WTC11 (cell line): Measurements from ENCODE around the gene OR2D2. TPM values are rescaled to one million over a fixed set of nuclear protein-coding genes. Genes with fewer than 3 reads are reported as not detected.

Experiments used
- ATAC-seq: fragments of 200-7000 bp; cut with Tn5 transposase; 2 replicates; pipeline ENCODE4 v1.10.0; 2021; ENCODE audit warnings: mild to moderate bottlenecking, moderate library complexity
- CTCF ChIA-PET: fragments of 300-600 bp; sonication (Branson Sonifier 250); formaldehyde crosslinking; loops from one replicate; lab custom pipeline; 2021; ENCODE audit warnings: antibody characterized with exemption; lab: Charles Lee
- POLR2A ChIA-PET: fragments of 350-600 bp; sonication (Branson Sonifier 250); formaldehyde crosslinking; loops from one replicate; lab custom pipeline; 2021; ENCODE audit warnings: antibody characterized with exemption; lab: Charles Lee
- DNase-seq: peaks from one replicate; pipeline ENCODE4 v3.0.0; 2021; ENCODE audit warnings: low spot score
- H3K27ac Mint-ChIP-seq: 2 replicates; pipeline ENCODE4 v1.8.0; 2021; ENCODE audit warnings: mixed read lengths
- H3K27me3 Mint-ChIP-seq: 2 replicates; pipeline ENCODE4 v1.8.0; 2021; ENCODE audit warnings: low read depth, mild to moderate bottlenecking, moderate library complexity, mixed read lengths
- H3K36me3 Mint-ChIP-seq: 2 replicates; pipeline ENCODE4 v1.8.0; 2021; ENCODE audit warnings: mixed read lengths
- H3K4me1 Mint-ChIP-seq: 2 replicates; pipeline ENCODE4 v1.8.0; 2022; ENCODE audit warnings: mixed read lengths
- H3K4me3 Mint-ChIP-seq: 2 replicates; pipeline ENCODE4 v1.8.0; 2021; ENCODE audit warnings: mild to moderate bottlenecking, moderate library complexity, mixed read lengths
- H3K9me3 Mint-ChIP-seq: 2 replicates; pipeline ENCODE4 v1.8.0; 2021; ENCODE audit warnings: mixed read lengths
- AFF4 ChIP-seq: sonication (generic); formaldehyde crosslinking; IDR thresholded peaks from 2 replicates; pipeline ENCODE4 v1.8.1; 2023; ENCODE audit warnings: mild to moderate bottlenecking, missing genetic modification reagents, borderline replicate concordance
- AR ChIP-seq: fragments of 250-450 bp; sonication (Bioruptor Pico); IDR thresholded peaks from 2 replicates; pipeline ENCODE4 v1.9.0; 2021; ENCODE audit warnings: mild to moderate bottlenecking
- ATF2 ChIP-seq: sonication (generic); formaldehyde crosslinking; IDR thresholded peaks from 2 replicates; pipeline ENCODE4 v1.8.1; 2022; ENCODE audit warnings: low read depth, missing genetic modification reagents, borderline replicate concordance
- CDX4 ChIP-seq: fragments of 250-450 bp; sonication (Bioruptor Pico); IDR thresholded peaks from 2 replicates; pipeline ENCODE4 v1.9.0; 2021; ENCODE audit warnings: moderate library complexity, mild to moderate bottlenecking, inconsistent platforms, borderline replicate concordance
- EMX1 ChIP-seq: fragments of 250-450 bp; sonication (Bioruptor Pico); IDR thresholded peaks from 2 replicates; pipeline ENCODE4 v1.8.0; 2021; ENCODE audit warnings: mild to moderate bottlenecking
- ETV6 ChIP-seq: sonication (generic); formaldehyde crosslinking; IDR thresholded peaks from 2 replicates; pipeline ENCODE4 v1.8.1; 2022; ENCODE audit warnings: mild to moderate bottlenecking, missing genetic modification reagents
- GRHL2 ChIP-seq: fragments of 250-450 bp; sonication (Bioruptor Pico); IDR thresholded peaks from 2 replicates; pipeline ENCODE4 v1.8.0; 2022; ENCODE audit warnings: mild to moderate bottlenecking, moderate library complexity; ENCODE audit not compliant: insufficient replicate concordance, severe bottlenecking
- IRF1 ChIP-seq: sonication (generic); formaldehyde crosslinking; IDR thresholded peaks from 2 replicates; pipeline ENCODE4 v1.8.0; 2023; ENCODE audit warnings: missing genetic modification reagents
- NFYB ChIP-seq: sonication (generic); formaldehyde crosslinking; conservative IDR thresholded peaks from 2 replicates; pipeline ENCODE4 v1.8.0; 2022; ENCODE audit warnings: low read depth, missing genetic modification reagents
- NR3C1 ChIP-seq: sonication (generic); formaldehyde crosslinking; conservative IDR thresholded peaks from 2 replicates; pipeline ENCODE4 v1.8.1; 2023; ENCODE audit warnings: low read depth, mild to moderate bottlenecking, missing genetic modification reagents
- RELA ChIP-seq: sonication (generic); formaldehyde crosslinking; IDR thresholded peaks from 2 replicates; pipeline ENCODE4 v1.8.1; 2022; ENCODE audit warnings: missing genetic modification reagents, mild to moderate bottlenecking, borderline replicate concordance
- SP1 ChIP-seq: sonication (generic); formaldehyde crosslinking; conservative IDR thresholded peaks from 2 replicates; pipeline ENCODE4 v1.8.1; 2022; ENCODE audit warnings: missing genetic modification reagents
- TCF7 ChIP-seq: sonication (generic); formaldehyde crosslinking; IDR thresholded peaks from 2 replicates; pipeline ENCODE4 v1.8.0; 2022; ENCODE audit warnings: mild to moderate bottlenecking, low read depth, missing genetic modification reagents, moderate library complexity
- TP53 ChIP-seq: sonication (generic); formaldehyde crosslinking; IDR thresholded peaks from 2 replicates; pipeline ENCODE4 v1.8.1; 2023; ENCODE audit warnings: mild to moderate bottlenecking, missing genetic modification reagents
- ZNF138 ChIP-seq: sonication (generic); formaldehyde crosslinking; conservative IDR thresholded peaks from 2 replicates; pipeline ENCODE4 v1.8.1; 2022; ENCODE audit warnings: mild to moderate bottlenecking, moderate library complexity, missing genetic modification reagents
- ZNF317 ChIP-seq: sonication (generic); formaldehyde crosslinking; IDR thresholded peaks from 2 replicates; pipeline ENCODE4 v1.8.1; 2023; ENCODE audit warnings: low read depth, mild to moderate bottlenecking, moderate library complexity, missing genetic modification reagents, borderline replicate concordance
- ZNF396 ChIP-seq: fragments of 250-450 bp; sonication (Bioruptor Pico); IDR thresholded peaks from 2 replicates; pipeline ENCODE4 v1.8.0; 2021; ENCODE audit warnings: mild to moderate bottlenecking, moderate library complexity, borderline replicate concordance
- total RNA-seq: library from RNA; stranded (reverse); gene quantifications from 3 replicates; pipeline ENCODE4 v1.2.3, GENCODE V29; 2021
- TF ChIP-seq, protein P1 (sequence below): fragments of 200-600 bp; IDR thresholded peaks from 2 replicates; pipeline ENCODE4 v1.8.0; 2022; ENCODE audit warnings: antibody characterized with exemption
- TF ChIP-seq, protein P2 (sequence below): sonication (generic); formaldehyde crosslinking; IDR thresholded peaks from 2 replicates; pipeline ENCODE4 v1.8.1; 2023; ENCODE audit warnings: mild to moderate bottlenecking, missing genetic modification reagents, moderate library complexity
- TF ChIP-seq, protein P3 (sequence below): sonication (generic); formaldehyde crosslinking; IDR thresholded peaks from 2 replicates; pipeline ENCODE4 v1.8.0; 2023; ENCODE audit warnings: mild to moderate bottlenecking, missing genetic modification reagents

The OR2D2 gene
- total RNA-seq, 1 experiment from 2014 or later, result 0.26 TPM

GRCh38 chr11:6876914-6877313, 15.4 kb downstream of the OR2D2 start (continued):
- no peak for TF ChIP-seq IRF1 (CRISPR knock-in tag)
- TF ChIP-seq ETV6 (CRISPR knock-in tag), result no peak
- TF ChIP-seq ATF2 (CRISPR knock-in tag), result no peak
- TF ChIP-seq EMX1 (CRISPR knock-in tag), result no peak

GRCh38 chr11:6876325-6876724, 16.0 kb downstream of the OR2D2 start, which contains the start of gene OR10A4:
Gene OR10A4 (plus strand): TSS chr11:6876625. CDS start chr11:6876648, 23 bp downstream.
- peaks cover 3% of the 10 kb centered on the region; the same call in 1 of the 2 replicates for H3K27me3 Mint-ChIP-seq
- no peaks in the 10 kb centered on the region for H3K36me3 Mint-ChIP-seq
- DNase-seq (no peak), ATAC-seq (no peak)
- peaks cover 12% of the 10 kb centered on the region for H3K9me3 Mint-ChIP-seq
- H3K27ac Mint-ChIP-seq, result no peak within 1 kb of the TSS
- CTCF ChIA-PET, result no interaction called here
- no peaks in the 10 kb centered on the region for H3K4me1 Mint-ChIP-seq
- H3K4me3 Mint-ChIP-seq, result no peak within 1 kb of the TSS
- POLR2A ChIA-PET, result no interaction called here
- TF ChIP-seq TP53 (CRISPR knock-in tag) (no peak), NFYB (CRISPR knock-in tag) (no peak), ZNF138 (CRISPR knock-in tag) (no peak), AR (CRISPR knock-in tag) (no peak), GRHL2 (CRISPR knock-in tag) (no peak), SP1 (no peak), AFF4 (CRISPR knock-in tag) (no peak), ETV6 (CRISPR knock-in tag) (no peak), ZNF317 (no peak), TCF7 (CRISPR knock-in tag) (no peak), ZNF396 (no peak), RELA (no peak), CDX4 (CRISPR knock-in tag) (no peak), IRF1 (CRISPR knock-in tag) (no peak), NR3C1 (CRISPR knock-in tag) (no peak)
- TF ChIP-seq, protein P1, sequence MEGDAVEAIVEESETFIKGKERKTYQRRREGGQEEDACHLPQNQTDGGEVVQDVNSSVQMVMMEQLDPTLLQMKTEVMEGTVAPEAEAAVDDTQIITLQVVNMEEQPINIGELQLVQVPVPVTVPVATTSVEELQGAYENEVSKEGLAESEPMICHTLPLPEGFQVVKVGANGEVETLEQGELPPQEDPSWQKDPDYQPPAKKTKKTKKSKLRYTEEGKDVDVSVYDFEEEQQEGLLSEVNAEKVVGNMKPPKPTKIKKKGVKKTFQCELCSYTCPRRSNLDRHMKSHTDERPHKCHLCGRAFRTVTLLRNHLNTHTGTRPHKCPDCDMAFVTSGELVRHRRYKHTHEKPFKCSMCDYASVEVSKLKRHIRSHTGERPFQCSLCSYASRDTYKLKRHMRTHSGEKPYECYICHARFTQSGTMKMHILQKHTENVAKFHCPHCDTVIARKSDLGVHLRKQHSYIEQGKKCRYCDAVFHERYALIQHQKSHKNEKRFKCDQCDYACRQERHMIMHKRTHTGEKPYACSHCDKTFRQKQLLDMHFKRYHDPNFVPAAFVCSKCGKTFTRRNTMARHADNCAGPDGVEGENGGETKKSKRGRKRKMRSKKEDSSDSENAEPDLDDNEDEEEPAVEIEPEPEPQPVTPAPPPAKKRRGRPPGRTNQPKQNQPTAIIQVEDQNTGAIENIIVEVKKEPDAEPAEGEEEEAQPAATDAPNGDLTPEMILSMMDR, result no peak
- TF ChIP-seq, protein P2, sequence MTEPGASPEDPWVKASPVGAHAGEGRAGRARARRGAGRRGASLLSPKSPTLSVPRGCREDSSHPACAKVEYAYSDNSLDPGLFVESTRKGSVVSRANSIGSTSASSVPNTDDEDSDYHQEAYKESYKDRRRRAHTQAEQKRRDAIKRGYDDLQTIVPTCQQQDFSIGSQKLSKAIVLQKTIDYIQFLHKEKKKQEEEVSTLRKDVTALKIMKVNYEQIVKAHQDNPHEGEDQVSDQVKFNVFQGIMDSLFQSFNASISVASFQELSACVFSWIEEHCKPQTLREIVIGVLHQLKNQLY (CRISPR knock-in tag), result no peak
- TF ChIP-seq, protein P3, sequence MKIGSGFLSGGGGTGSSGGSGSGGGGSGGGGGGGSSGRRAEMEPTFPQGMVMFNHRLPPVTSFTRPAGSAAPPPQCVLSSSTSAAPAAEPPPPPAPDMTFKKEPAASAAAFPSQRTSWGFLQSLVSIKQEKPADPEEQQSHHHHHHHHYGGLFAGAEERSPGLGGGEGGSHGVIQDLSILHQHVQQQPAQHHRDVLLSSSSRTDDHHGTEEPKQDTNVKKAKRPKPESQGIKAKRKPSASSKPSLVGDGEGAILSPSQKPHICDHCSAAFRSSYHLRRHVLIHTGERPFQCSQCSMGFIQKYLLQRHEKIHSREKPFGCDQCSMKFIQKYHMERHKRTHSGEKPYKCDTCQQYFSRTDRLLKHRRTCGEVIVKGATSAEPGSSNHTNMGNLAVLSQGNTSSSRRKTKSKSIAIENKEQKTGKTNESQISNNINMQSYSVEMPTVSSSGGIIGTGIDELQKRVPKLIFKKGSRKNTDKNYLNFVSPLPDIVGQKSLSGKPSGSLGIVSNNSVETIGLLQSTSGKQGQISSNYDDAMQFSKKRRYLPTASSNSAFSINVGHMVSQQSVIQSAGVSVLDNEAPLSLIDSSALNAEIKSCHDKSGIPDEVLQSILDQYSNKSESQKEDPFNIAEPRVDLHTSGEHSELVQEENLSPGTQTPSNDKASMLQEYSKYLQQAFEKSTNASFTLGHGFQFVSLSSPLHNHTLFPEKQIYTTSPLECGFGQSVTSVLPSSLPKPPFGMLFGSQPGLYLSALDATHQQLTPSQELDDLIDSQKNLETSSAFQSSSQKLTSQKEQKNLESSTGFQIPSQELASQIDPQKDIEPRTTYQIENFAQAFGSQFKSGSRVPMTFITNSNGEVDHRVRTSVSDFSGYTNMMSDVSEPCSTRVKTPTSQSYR (CRISPR knock-in tag), result no peak
